ENCODE results near the gene PLCH2.
"Not testable (repeated sequence)": the region's sequence is repeated elsewhere in the genome, so short reads cannot be mapped to it uniquely, and the experiment has no call there.

Gene PLCH2

GRCh38 chr1:2476061-2476999 is at the start of gene PLCH2:
Gene PLCH2, plus strand, starts transcription at chr1:2476289. Its CDS starts 300 bp downstream, at chr1:2476589.
- no peak for DNase-seq

DNA sequence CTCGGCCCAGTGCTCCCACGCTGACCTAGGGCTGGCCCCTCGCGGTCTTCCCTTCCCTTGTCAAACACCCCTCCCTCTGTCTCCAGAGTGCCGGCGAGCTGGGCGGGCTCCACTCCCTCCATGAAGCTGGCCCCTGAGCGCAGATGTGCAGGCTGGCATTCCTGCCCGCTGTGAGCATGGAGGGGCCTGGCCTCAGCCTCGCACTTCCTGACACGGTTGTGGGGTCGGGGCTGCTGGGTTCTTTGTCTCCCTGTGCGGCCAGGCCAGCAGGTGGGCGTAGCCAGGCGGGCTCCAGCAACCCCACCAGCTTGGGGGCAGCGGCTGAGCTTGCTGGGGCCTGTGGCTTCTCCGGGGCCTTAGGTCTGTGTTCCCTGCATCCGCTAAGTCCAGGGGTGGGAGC is 49.5 kb upstream of the PLCH2 start:
- DNase-seq: no peak

DNA sequence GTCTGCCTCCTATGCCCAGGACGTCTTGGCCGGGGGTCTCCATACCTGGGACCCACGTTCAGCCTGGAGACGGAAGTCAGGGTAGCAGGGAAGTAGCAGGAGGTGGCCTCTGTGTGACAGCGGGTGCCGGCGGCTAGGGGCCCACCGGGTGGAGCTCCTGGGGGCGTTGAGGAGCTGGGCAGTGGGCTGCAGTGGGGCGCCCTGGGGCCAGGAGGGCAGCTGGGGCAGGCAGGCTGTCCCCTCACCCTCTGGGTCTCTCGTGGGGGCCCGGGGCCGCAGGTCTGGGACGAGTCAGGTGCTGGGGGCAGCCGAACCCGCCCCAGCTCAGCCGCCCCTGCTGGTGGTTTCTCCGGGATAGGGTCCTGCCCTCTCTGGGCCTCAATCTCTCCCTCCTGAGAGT is 49.0 kb upstream of the PLCH2 start:
- DNase-seq: no peak

DNA sequence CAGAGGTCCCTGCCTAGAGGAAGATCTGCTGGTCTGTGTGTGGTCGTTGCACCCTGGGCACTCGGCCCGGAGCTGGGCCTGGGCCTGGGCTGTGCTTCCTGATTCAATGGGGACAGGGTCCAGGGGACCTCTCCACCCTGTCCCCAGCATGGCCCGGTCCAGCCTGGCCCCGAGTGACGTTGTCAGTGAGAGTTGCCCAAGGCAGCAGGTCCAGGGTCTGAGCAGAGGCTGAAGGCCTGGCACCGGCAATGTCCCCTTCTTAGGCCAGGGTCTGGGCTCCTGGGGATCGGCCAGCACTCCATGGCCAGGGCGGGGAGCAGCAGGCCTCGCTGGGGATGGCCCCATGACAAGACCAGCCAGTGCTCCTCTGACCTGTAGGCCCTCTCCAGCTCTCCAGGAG is 48.1 kb upstream of the PLCH2 start:
- DNase-seq: no peak

DNA sequence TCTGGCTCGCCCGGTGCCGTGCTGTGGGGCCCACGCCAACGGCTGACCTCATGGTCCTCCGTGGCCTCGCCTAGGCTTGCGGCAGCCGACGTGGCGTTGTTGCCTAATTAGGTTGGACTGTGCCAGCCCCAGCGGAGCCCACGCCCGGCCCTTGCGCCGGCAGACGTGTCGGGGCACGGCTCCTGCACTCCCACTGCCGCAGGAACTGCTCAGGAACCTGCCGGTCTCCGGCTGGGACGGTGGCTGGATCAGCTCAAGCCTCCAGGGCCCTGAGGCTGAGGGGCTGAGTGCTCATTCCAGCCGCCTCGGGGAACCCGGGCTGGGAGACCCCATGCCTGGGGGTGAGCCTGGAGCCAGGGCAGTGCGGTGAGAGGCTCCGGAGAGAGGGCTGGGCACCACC is 47.6 kb upstream of the PLCH2 start:
- DNase-seq: no peak

GRCh38 chr1:2429780-2430591 is 46.1 kb upstream of the PLCH2 start:
- DNase-seq: no peak

- no peak for DNase-seq
Observed at GRCh38 chr1:2430592-2430973, 45.5 kb upstream of the PLCH2 start.

DNA sequence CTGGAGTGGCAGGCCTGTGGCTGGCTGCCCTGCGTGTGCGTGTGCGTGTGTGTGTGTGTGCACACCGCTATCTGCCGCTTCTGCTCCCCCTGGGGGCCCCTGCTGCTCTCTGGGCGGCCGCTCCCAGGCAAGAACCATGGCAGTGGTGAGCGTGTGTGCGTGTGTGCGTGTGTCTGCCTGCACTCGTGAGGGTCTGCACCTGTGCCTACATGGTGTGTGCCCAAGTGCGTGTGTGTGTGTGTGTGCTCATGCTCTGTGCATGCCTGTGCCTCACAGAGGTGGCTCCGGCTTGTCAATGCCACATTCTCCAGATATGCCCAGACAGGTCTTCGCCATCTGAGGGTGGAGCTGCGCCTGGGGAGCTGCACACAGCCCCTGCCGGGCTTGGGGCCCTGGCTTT is 45.0 kb upstream of the PLCH2 start:
- DNase-seq: no peak

DNA sequence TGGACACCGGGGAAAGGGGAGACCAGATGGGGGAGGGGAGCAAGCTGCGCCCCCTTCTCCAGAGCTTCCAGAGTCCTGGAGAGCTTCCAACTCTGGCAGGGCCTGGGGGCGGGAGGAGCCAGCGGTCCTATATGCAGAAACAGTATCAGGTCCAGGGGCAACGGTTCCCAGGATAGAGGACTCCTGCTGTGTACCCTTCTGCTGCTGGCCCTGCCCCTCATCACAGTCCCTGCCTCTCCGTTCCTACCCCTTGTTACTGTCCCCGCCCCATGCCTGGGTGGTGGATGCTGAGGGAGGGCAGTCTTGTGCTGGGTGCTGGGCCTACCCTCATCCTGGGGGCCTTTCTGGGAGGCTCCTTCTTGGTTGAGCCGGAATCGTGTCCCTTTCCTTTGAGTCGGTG is 44.6 kb upstream of the PLCH2 start:
- DNase-seq: no peak

DNA sequence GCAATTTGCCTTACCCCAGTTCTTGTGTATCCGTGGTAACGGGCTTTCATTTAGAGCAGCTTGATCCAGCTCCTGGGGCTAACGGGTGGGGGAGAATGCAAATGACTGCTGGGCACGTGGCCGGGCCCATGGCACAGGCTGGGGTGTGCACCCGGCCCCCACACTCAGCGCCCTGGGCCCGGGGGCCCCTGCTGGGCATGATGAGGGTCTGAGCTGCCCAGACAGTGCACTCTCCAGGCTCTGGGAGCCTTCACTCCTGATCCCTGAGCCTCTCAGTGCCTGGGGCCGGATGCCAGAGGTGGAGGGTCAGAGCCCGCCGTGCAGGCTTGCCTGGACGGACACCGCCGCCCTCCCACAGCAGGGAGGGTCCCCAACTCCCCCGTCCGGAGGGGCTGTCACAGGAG is 43.6 kb upstream of the PLCH2 start:
- DNase-seq: no peak

DNA sequence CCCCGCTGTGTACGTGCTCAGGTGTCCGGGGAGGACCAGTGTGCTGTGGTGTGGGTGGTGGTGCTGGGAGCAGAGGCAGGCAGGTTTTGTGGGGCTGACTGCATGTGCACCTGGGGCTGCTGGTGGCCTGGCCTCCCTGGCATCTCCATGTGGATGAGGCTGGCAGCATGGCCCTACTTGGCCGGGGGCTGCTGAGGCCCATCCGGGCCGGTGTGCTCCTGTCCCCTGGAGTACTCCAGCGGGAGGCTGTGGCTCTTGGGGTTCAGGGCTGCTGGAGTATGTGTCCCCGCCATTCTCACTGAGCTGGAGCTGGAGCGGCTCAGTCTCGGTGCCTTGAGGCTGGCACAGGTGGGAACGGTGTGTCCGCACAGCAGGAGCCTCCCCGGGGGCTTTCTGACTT is 42.9 kb upstream of the PLCH2 start:
- DNase-seq: no peak

- DNase-seq: no peak
Observed at GRCh38 chr1:2433936-2434655, 42.0 kb upstream of the PLCH2 start.

- DNase-seq: no peak
Observed at GRCh38 chr1:2435091-2435490, 41.0 kb upstream of the PLCH2 start.

- no peak for DNase-seq
Observed at GRCh38 chr1:2435746-2436355, 40.2 kb upstream of the PLCH2 start.

GRCh38 chr1:2436876-2437275 is 39.2 kb upstream of the PLCH2 start:
- no peak for DNase-seq

DNA sequence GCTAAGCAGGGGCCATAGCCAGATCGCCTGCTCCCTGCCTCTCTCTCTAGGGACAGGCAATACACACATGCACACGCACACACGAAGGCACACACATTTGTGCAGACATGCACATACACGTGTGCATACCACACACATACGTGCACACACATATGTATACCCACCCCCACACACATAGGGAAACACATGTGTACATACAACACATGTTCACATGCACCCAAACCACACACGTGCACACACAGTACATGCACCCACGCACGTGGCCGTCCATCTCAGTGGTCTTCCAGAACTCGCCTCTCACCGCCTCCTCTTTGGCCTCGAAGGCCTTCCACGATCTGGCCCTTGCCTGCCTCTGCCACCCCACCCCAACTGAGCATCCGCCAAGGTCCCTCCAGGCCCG is 38.5 kb upstream of the PLCH2 start:
- no peak for DNase-seq

- DNase-seq: no peak
Observed at GRCh38 chr1:2438038-2438437, 38.1 kb upstream of the PLCH2 start.

- no peak for DNase-seq
Observed at GRCh38 chr1:2438641-2439040, 37.4 kb upstream of the PLCH2 start.

DNA sequence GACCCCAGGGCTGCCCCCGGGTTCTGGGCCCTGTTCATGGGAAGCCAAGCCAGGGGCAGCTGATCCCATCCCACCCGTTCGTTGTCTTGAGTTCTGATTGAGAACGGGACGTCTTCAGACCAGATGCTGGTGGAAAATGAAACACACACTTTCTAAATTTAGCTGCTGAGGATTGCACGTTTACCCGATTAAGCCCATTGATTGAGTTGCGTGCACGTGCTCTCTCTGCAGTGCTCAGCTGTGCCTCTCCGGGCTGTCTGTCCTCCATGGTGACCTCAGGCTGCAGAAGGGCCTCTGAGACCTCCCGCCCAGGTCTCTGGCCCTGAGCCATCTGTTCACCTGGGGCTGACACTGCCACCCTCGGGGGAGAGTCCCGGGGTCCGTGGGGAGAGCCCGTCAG is 36.7 kb upstream of the PLCH2 start:
- DNase-seq: no peak

GRCh38 chr1:2440346-2440745 is 35.7 kb upstream of the PLCH2 start:
- not testable (repeated sequence) for DNase-seq

DNA sequence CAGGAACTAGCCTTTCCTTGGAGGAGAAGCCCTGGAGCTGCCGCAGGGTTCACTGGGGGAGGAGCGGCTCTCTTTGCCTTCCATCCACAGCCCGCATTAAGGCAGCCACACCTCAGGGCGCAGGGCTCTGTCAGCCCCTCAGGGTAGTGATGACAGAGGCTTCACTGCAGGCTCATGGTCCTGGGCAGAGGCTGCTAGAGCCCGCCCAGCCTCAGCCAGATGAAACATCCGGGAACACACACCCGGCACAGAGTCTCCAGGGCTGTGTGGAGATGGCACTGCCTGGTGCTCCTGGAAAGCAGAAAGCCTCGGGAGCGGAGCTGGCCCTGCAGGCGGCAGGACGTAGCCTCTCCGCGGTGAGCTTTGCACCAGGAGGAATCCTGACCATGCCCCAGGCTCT is 34.3 kb upstream of the PLCH2 start:
- no peak for DNase-seq

GRCh38 chr1:2442661-2443060 is 33.4 kb upstream of the PLCH2 start:
- no peak for DNase-seq
